GM12865 (cell line): ENCODE data around the gene IL37.
"Not testable (repeated sequence)": the region's sequence is repeated elsewhere in the genome, so short reads cannot be mapped to it uniquely, and the experiment has no call there.

Experiments used
- DNase-seq: peaks from one replicate; pipeline ENCODE4 v3.0.0; 2010; ENCODE audit warnings: low read depth
- H3K4me3 ChIP-seq: 2 replicates; pipeline ENCODE4 v1.5.1; 2011; ENCODE audit warnings: mild to moderate bottlenecking, low read depth, low read length, control low read depth
- TF ChIP-seq, protein P1 (sequence below): IDR thresholded peaks from 2 replicates; pipeline ENCODE4 v1.5.1; 2011; ENCODE audit warnings: low read length, control low read depth, low read depth, inconsistent platforms; ENCODE audit not compliant: insufficient read depth; ENCODE audit errors: missing control alignments

IL37 gene

DNA sequence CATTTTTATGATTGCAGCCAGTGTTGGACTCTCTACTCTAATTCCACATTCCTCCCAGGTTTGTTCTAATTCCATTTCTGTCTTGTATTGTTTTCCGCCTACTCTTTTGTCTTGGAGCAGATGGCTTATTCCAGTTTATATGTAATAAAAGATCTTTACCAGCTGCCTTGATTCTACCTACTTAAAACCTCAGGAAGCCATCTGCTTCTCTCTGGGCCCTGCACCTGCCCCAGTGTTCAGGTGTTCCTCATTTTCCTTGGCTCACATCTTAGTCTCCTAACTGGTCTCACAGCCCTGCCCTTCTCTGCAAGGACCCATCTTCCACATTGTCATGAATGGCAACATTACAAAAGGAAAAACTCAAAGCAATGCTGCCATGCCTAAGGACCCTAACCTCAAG lies 21.0 kb upstream of the IL37 start:
- no peak overlapping the region for H3K4me3 ChIP-seq
- DNase-seq, result no peak
- TF ChIP-seq, protein P1, sequence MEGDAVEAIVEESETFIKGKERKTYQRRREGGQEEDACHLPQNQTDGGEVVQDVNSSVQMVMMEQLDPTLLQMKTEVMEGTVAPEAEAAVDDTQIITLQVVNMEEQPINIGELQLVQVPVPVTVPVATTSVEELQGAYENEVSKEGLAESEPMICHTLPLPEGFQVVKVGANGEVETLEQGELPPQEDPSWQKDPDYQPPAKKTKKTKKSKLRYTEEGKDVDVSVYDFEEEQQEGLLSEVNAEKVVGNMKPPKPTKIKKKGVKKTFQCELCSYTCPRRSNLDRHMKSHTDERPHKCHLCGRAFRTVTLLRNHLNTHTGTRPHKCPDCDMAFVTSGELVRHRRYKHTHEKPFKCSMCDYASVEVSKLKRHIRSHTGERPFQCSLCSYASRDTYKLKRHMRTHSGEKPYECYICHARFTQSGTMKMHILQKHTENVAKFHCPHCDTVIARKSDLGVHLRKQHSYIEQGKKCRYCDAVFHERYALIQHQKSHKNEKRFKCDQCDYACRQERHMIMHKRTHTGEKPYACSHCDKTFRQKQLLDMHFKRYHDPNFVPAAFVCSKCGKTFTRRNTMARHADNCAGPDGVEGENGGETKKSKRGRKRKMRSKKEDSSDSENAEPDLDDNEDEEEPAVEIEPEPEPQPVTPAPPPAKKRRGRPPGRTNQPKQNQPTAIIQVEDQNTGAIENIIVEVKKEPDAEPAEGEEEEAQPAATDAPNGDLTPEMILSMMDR, result no peak

DNA sequence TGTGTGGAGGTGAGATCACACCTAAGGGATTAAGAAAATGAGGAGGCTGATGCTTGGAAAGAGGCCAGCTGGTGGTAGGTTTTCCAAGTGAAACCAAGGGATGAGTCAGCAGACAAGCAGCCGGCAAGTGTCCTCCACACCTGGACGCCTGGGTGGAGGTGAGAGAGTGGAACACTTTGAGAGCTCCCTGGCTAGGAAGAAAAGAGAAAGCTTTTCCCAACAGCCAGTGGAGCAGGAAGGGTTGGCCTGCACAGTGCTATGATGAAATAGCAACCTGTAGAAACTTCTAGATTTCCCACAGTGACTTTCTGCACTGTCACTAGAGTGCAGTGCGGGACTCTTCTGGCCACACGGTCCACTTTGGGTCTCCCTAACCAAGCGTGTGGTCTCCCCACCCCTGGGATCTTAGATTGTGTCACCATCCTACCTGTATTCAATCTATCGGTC lies 19.6 kb upstream of the IL37 start:
- H3K4me3 ChIP-seq, result no peak overlapping the region
- TF ChIP-seq, protein P1, result no peak
- peak; percentile 12 for DNase-seq

DNA sequence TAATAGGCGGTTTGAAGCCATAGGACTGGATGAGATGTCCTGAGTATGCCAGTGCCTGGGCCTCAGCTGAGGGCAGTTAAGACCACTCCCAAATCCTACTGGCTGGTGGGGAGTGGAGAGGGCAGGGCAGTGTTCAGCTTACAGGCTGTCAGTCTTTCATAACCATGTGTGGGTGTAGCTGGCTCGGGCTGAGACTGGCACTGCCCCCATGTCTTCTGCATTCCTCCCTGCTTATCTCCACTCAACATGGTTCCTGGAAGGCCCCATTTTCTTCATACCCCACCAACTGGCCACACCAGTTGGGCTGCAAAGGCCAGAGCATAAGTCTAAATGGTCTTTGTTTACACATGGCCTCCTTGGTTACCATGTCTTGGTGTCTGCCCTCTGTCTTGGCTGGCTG lies 17.2 kb upstream of the IL37 start:
- H3K4me3 ChIP-seq, result no peak overlapping the region
- DNase-seq, result no peak
- TF ChIP-seq, protein P1, result no peak

DNA sequence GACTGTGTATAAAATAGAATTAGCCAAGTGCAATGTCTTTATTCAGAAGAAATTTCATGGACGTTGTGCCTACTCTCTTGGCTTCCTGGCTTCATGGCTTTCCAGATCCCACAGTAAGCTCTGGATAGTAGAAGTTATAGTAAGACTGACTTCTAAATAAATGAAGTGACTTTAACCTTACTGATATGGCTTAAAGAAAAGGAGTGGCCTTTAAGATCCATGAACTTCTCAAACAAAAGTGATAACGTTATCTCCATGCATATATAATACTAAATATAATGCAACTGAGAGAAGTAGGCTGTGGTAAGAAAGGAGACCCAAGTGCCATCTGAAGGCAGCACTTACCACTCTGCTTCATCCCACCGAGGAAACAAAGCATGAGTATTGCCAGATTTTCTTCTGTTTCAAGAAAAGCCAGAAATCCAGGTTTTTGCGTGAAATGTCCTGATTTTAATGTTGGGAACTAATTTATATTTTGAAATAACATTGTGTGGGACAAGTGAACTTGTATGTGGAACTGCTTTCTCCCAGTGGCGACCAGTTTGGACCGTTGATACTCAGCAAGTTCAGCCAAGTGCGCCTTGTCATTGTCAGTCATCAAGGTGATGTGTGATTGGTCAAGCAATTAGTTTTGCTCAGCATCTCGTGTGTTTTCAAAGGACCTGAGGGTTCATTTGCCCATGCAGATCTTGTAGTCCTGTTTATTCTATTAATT lies 13.9 kb upstream of the IL37 start:
- TF ChIP-seq, protein P1, result no peak
- DNase-seq, result no peak
- no peak overlapping the region for H3K4me3 ChIP-seq

DNA sequence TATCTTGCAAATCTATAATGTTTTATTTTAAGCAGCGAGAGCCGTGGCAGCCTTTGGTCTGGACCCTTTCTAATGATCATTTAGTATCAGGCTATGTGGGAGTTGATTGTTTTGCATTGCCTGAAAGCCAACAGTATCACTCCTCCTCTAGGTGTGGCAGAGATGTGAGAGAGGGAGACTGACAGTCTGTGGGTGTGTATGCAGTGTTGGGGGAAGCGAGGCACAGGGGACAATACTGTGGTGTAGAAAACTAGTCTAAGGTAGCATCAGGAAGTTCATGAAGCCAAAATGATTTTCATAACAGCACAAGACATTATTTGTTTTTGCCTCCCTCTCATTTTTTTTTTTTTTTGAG lies 13.4 kb upstream of the IL37 start:
- H3K4me3 ChIP-seq, result no peak overlapping the region
- no peak for DNase-seq
- TF ChIP-seq, protein P1, result no peak

DNA sequence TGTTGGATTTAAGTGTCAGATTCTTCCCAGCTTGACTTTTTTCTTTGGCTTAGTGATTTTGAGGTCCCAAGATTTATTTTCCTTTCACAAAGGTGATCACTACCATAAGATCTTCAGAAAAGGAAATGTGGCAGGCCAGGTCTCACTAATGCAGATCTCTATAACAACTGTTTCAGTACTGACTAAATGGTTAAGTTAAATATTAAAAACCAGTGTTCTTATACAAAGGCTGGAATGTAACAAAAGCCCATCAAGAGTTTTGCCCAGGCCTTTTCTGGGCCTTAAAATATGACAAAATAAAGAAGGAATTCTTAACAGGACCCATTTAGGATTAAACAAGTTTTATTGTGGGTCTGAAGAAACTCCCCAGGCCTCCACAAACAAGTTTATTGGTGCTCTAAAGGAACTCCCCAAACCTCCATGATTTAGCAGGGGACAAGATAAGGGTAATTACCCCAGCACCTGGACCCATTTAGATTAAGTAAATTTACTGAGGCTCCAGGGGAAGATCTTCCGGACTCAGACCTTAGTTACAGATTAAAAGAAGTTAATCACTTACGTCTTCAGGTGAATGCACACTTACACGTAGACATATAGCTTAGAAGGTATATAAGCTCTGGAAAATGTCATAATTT lies 9.4 kb upstream of the IL37 start:
- DNase-seq, result not testable (repeated sequence)

DNA sequence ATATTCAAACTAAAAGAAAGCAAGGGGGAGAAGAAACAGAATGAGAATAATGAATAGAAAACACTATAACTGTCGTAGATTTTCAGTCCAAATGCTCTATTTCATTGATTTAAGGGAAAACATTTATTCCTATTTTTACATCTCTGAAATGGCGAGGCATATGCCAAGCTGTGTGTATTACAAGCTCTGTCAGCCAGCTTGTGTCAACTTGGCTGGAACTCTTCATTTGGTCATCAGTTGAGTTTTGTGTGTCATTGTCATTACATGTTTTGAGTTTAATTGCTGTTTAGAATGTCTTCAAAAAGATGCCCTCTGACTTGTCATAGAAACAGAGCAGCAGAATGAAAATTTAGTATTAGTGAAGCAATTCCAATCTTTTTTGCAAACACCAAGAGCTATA lies 8.1 kb upstream of the IL37 start:
- TF ChIP-seq, protein P1, result no peak
- DNase-seq, result no peak

More for the DNA sequence above, 9.4 kb upstream of the IL37 start:
- not testable (repeated sequence) for H3K4me3 ChIP-seq

More for the DNA sequence above, 8.1 kb upstream of the IL37 start:
- no peak overlapping the region for H3K4me3 ChIP-seq
